Thyroid gland (tissue), 4 donors: ENCODE data around the gene UBQLNL. TPM values are rescaled to one million over a fixed set of nuclear protein-coding genes. Genes with fewer than 3 reads are reported as not detected.

Experiments
- DNase-seq, 2 donors: peaks; one replicate each; pipeline ENCODE4 v3.0.0-alpha.2; 2019
- H3K27ac ChIP-seq, 3 donors: fragments of 200-600 bp; sonication (generic); 1 replicate in 2 of 3; 2 replicates in 1 of 3; pipeline ENCODE4 v1.5.1; 2016 to 2019; ENCODE audit warnings: mild to moderate bottlenecking in 1 of 3, moderate library complexity in 1 of 3
- H3K27me3 ChIP-seq: fragments of 200-600 bp; sonication (generic); one replicate; pipeline ENCODE4 v1.5.1; 2019
- H3K36me3 ChIP-seq, 2 donors: fragments of 200-600 bp; sonication (generic); one replicate each; pipeline ENCODE4 v1.5.1; 2016 to 2019
- H3K4me1 ChIP-seq, 2 donors: fragments of 200-600 bp; sonication (generic); one replicate each; pipeline ENCODE4 v1.5.1; 2017 to 2019
- H3K4me3 ChIP-seq, 3 donors: fragments of 200-600 bp; sonication (generic); replicated peaks in 1 of 3; 1 replicate in 2 of 3; 2 replicates in 1 of 3; pipeline ENCODE4 v1.5.1; 2016; ENCODE audit warnings: mild to moderate bottlenecking in 1 of 3
- H3K9me3 ChIP-seq: fragments of 200-600 bp; sonication (generic); one replicate; pipeline ENCODE4 v1.5.1; 2017
- POLR2A ChIP-seq, 2 donors: fragments of 450-650 bp; IDR thresholded peaks; one replicate each; pipeline ENCODE4 v1.6.1; 2017; ENCODE audit warnings: antibody characterized with exemption in 2 of 2, mild to moderate bottlenecking in 2 of 2, moderate library complexity in 1 of 2
- WGBS, 2 donors: methylation state at CpG; one replicate each; pipeline ENCODE4 v1.1.5; 2017; 5-methylcytosine and 5-hydroxymethylcytosine counted together
- intact Hi-C: fragments of 100-400 bp; cut with DNase I; formaldehyde crosslinking; loops from one replicate; pipeline ENCODE4 v1.15.1; 2023
- total RNA-seq, 4 donors: library from RNA; depleted of rRNA; stranded (reverse); fragments of >200 nt; gene quantifications; one replicate each; pipeline ENCODE4 v1.2.3, GENCODE V29; 2016
- TF ChIP-seq, protein P1 (sequence below), 6 experiments: fragments of 200-600 bp in 3 of 6; fragments of 450-650 bp in 3 of 6; sonication (generic) in 3 of 6; IDR thresholded peaks; one replicate each; pipeline ENCODE4 v1.5.1; 2016 to 2019; ENCODE audit warnings: antibody characterized with exemption in 6 of 6, mild to moderate bottlenecking in 2 of 6, inconsistent platforms in 1 of 6, moderate library complexity in 1 of 6

UBQLNL gene
- total RNA-seq, 4 donors from 2014 or later, result 0.54 to 2.0 (median 0.87) TPM

GRCh38 chr11:5553343-5553742 is 36.8 kb upstream of the UBQLNL start:
- no peak for DNase-seq
- H3K9me3 ChIP-seq, result no peaks in the 10 kb centered on the region
- intact Hi-C loops, result no loop called here
- H3K27me3 ChIP-seq, result no peaks in the 10 kb centered on the region
- H3K36me3 ChIP-seq, result no peaks in the 10 kb centered on the region
- no peak for TF ChIP-seq POLR2A (IDR thresholded peaks at IDR 0.05)
- TF ChIP-seq, protein P1, sequence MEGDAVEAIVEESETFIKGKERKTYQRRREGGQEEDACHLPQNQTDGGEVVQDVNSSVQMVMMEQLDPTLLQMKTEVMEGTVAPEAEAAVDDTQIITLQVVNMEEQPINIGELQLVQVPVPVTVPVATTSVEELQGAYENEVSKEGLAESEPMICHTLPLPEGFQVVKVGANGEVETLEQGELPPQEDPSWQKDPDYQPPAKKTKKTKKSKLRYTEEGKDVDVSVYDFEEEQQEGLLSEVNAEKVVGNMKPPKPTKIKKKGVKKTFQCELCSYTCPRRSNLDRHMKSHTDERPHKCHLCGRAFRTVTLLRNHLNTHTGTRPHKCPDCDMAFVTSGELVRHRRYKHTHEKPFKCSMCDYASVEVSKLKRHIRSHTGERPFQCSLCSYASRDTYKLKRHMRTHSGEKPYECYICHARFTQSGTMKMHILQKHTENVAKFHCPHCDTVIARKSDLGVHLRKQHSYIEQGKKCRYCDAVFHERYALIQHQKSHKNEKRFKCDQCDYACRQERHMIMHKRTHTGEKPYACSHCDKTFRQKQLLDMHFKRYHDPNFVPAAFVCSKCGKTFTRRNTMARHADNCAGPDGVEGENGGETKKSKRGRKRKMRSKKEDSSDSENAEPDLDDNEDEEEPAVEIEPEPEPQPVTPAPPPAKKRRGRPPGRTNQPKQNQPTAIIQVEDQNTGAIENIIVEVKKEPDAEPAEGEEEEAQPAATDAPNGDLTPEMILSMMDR (IDR thresholded peaks at IDR 0.05), result peak in 1 of 6 experiments; percentile 12
- H3K4me3 ChIP-seq, result no peak overlapping the region
- H3K4me1 ChIP-seq, result peaks cover 0 to 4% of the 10 kb centered on the region in 2 donors
- no peak overlapping the region for H3K27ac ChIP-seq

GRCh38 chr11:5550440-5551095 is 34.1 kb upstream of the UBQLNL start:
- TF ChIP-seq POLR2A (IDR thresholded peaks at IDR 0.05), result no peak
- TF ChIP-seq, protein P1 (IDR thresholded peaks at IDR 0.05), result no peak
- WGBS, 2 donors, result 88 to 90% methylated on average over 5 of the region's 5 CpGs

GRCh38 chr11:5548440-5548839 is 31.9 kb upstream of the UBQLNL start, which contains the start of gene OR52H1:
Gene OR52H1 (minus strand): TSS chr11:5548540. CDS start chr11:5545505, 3,035 bp downstream.
- Histone ChIP-seq H3K9me3 (no peaks in the 10 kb centered on the region), H3K4me1 (peaks cover 0 to 4% of the 10 kb centered on the region in 2 donors), H3K27me3 (no peaks in the 10 kb centered on the region), H3K36me3 (no peaks in the 10 kb centered on the region), H3K4me3 (no peak within 1 kb of the TSS), H3K27ac (no peak within 1 kb of the TSS)
- intact Hi-C loops, result no loop called here
- no peak for DNase-seq
- TF ChIP-seq, protein P1 (IDR thresholded peaks at IDR 0.05), result no peak
- TF ChIP-seq POLR2A (IDR thresholded peaks at IDR 0.05), result no peak
- 50 to 61% methylated on average over 1 of the region's 1 CpG for WGBS, 2 donors

More at GRCh38 chr11:5550440-5551095, 34.1 kb upstream of the UBQLNL start:
- Histone ChIP-seq H3K36me3 (no peaks in the 10 kb centered on the region), H3K9me3 (no peaks in the 10 kb centered on the region), H3K4me3 (no peak overlapping the region), H3K4me1 (peaks cover 0 to 4% of the 10 kb centered on the region in 2 donors), H3K27me3 (no peaks in the 10 kb centered on the region), H3K27ac (no peak overlapping the region)
- no peak for DNase-seq
- intact Hi-C loops, result no loop called here

DNA sequence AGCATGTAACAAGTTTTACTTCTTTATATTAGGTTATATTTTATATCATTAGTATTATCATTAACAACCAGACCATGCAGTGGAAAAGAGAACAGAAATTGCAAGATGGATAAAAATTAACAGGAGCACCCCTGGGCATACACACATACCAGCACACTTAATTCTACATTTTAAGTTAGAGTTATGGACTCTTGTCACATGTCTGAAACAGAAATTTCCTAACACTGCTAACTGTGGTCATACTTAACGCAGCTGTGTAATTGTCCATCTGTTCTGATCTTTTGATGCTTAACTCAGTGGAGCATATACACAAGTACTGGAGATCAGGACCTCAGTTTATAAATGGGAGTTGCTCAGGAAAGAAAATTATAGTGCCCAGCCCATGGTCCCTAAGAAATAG is 31.5 kb upstream of the UBQLNL start:
- 92 to 96% methylated on average over 1 of the region's 1 CpG for WGBS, 2 donors

GRCh38 chr11:5546457-5546856 is 30.0 kb upstream of the UBQLNL start:
- TF ChIP-seq, protein P1 (IDR thresholded peaks at IDR 0.05), result no peak
- TF ChIP-seq POLR2A (IDR thresholded peaks at IDR 0.05), result no peak
- WGBS, 2 donors, result 90 to 93% methylated on average over 3 of the region's 3 CpGs
- H3K36me3 ChIP-seq, result no peaks in the 10 kb centered on the region
- intact Hi-C loops, result no loop called here
- no peaks in the 10 kb centered on the region for H3K27me3 ChIP-seq
- H3K27ac ChIP-seq, result no peak overlapping the region
- H3K9me3 ChIP-seq, result no peaks in the 10 kb centered on the region
- H3K4me3 ChIP-seq, result no peak overlapping the region
- DNase-seq, result no peak
- H3K4me1 ChIP-seq, result no peaks in the 10 kb centered on the region

More for the DNA sequence above, 31.5 kb upstream of the UBQLNL start:
- intact Hi-C loops, result no loop called here
- H3K4me3 ChIP-seq, result no peak overlapping the region
- DNase-seq, result no peak
- no peak overlapping the region for H3K27ac ChIP-seq
- no peaks in the 10 kb centered on the region for H3K27me3 ChIP-seq
- H3K4me1 ChIP-seq, result peaks cover 0 to 2% of the 10 kb centered on the region in 2 donors
- H3K36me3 ChIP-seq, result no peaks in the 10 kb centered on the region
- no peaks in the 10 kb centered on the region for H3K9me3 ChIP-seq
- TF ChIP-seq, protein P1 (IDR thresholded peaks at IDR 0.05), result no peak
- no peak for TF ChIP-seq POLR2A (IDR thresholded peaks at IDR 0.05)
